GM19395 (cell line): ENCODE measurements around the gene REELD1.
A peak's percentile ranks its signal among the peaks of the same experiment; 100 is the strongest.

Experiments
- ATAC-seq: cut with Tn5 transposase; IDR thresholded peaks from one replicate; pipeline ENCODE4 v1.9.1; 2021; ENCODE audit warnings: mild to moderate bottlenecking, moderate library complexity; ENCODE audit not compliant: unreplicated experiment

REELD1 gene

DNA sequence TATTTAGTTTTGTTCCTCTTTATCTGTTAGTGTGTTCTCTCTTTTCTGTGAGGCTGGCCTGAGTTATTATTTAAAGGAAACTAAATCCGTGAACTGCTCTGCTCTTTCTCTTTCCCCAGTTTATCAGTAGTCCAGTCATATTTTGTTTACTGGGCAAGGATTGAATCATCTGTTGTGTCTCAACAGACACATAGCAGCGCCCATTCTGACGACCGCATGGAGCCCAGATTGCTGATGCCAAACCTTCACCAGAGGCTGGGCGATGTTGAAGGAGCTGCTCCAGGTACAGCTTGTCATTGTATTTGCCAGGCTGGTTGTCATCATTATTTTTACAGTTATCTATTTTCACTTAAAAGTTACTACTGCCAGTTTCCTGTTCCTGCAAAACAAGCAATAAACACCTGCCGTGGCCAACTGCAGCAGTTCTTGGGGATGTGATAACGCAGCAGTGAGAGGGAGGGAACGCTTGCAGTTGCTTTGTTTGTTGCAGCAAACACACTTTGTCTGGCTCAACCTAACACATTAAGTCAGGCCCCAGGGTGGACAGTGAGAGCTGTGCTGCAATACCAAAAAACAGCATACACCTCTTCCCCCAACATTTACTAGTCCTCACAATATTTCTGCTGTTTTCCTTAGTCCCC is 10.1 kb downstream of the REELD1 start:
- no peak for ATAC-seq

DNA sequence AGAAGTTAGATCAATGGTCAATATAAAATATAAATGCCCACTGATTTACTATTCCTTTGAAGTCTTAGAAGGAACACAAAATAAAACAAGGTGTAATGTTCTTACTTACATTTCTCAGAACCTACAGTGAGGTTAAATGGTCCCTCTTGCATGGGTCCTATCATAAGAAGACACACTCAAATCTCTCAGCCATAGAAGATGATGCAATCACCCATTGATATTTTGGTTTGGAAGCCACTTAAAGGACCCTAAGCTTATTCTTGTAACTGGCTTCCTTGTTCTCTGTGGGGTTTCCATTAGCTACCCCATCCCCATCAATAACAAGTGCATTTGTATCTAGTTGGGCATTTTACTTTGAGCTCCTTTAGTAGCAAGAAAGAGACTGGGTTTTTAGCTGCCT is 15.1 kb downstream of the REELD1 start:
- no peak for ATAC-seq

GRCh38 chr4:146232131-146232722 is 17.9 kb downstream of the REELD1 start:
- ATAC-seq = no peak

GRCh38 chr4:146235654-146236177 is 21.4 kb downstream of the REELD1 start:
- no peak for ATAC-seq

- ATAC-seq = no peak
These were observed 21.9 kb downstream of the REELD1 start for GRCh38 chr4:146236216-146236615.

DNA sequence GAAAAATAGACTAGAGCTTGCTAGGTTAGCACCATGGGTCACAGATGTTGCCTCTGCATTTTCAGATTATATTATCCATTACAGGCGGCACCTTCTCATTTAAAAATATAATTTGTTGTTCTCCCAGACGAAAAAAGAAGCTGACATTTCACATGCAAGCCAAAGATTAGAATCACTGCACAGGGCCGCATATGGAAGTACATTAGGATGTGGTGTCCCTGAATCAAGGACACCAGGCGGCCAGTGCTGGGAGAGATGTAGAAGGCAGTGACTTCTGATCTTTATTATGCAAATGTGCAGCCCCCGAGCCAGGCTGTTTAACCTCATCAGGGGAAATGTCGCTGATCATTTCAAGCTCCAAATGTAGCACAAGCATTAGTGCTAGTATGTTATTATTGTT is 22.8 kb downstream of the REELD1 start:
- no peak for ATAC-seq

DNA sequence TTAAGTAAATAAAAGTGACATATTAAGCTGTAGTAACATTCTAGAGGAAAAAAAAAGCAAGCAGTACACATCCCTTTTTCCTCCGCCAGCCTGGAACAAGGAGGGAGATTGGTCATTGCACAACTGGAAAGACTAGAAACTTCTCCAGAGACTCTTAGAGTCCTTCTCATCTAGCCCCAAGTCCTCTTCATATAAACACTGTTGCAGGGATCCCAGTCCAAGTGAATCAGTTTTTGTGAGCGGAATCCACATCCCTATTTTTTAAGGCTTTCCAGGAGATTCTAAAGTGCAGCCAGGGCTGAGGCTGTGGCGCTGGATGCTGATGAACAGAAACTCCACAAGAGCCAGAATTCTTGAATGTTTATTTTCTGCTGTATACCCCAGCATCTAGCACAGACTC is 23.8 kb downstream of the REELD1 start:
- ATAC-seq = no peak

DNA sequence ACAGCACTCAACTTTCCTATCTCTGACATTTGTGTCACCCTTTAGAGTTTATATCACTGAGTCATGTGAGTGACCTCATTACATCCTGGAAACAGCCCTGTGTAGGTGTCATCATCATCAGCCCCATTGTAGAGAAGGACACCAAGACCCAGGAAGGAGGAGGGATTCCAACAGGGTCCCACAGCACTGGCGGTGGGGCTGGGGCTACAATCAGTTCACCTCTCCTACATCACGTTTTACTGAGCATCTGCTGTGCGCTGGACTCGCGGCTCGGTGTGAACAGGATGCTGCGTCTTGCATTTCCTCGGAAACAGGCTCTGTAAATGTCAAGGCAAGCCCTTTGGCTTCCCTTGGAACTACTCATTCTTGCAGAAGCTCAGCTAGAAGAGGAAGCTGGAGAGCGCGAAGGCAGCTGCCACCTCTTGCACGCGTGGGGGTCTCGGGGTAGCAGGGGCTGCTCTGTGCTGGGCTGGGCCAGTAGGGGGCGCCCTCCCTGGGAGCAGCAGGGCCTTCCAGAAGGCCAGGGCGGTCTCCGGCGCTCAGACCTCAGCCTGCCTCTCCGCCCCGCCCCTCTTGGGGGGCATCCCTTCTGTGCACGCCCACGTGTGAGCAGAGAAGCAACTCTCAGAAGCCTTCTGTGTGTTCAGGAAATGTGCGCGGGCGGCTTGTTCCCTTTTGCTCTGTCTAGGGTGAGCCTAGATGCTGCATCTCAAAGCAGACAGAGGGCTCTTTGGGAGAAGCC is 29.0 kb downstream of the REELD1 start:
- ATAC-seq = peak; percentile 77

- ATAC-seq = no peak
These were observed 29.5 kb downstream of the REELD1 start for GRCh38 chr4:146243883-146244277.

GRCh38 chr4:146244496-146244895 is 30.2 kb downstream of the REELD1 start:
- no peak for ATAC-seq

- no peak for ATAC-seq
These were observed 30.9 kb downstream of the REELD1 start for GRCh38 chr4:146245246-146245645.

DNA sequence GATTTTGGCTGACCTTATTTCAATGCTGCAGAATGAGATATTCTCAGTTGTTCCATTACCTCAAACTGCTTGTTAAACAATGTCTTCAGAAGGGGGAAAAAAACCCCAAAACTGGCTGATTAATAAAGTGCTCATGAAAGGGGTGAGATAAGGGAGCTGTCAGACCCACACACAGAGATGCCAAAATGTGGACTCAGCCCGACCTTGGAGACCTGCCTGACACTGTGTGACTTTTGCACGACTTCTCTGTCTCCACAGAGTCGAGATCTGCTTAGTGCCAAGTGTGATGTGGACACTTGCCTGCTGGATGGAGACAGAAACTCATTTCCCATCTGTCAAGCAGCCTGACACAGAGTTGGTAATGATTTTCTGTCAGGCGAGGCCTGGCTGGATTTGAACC is 31.5 kb downstream of the REELD1 start:
- ATAC-seq = no peak

DNA sequence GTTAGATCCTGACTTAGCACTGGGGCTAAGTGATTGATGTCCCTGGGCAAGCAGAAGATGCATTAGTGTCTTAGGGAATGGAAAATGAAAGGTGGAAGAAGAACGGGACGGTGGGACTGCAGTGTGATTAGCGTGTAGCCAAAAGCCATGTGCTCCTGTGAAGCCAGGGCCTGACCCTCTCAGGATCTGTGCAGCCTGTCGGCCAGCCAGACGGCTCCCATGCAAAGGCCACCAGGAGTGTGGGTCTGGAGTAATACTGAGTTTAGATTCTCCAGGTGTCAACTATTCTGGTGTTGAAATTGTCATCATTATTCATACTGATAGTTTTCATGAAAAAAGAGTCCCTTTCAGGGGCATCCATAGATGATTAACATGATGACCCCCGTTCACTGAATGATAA is 32.0 kb downstream of the REELD1 start:
- ATAC-seq = no peak

- ATAC-seq = no peak
These were observed 33.0 kb downstream of the REELD1 start for GRCh38 chr4:146247356-146247755.

DNA sequence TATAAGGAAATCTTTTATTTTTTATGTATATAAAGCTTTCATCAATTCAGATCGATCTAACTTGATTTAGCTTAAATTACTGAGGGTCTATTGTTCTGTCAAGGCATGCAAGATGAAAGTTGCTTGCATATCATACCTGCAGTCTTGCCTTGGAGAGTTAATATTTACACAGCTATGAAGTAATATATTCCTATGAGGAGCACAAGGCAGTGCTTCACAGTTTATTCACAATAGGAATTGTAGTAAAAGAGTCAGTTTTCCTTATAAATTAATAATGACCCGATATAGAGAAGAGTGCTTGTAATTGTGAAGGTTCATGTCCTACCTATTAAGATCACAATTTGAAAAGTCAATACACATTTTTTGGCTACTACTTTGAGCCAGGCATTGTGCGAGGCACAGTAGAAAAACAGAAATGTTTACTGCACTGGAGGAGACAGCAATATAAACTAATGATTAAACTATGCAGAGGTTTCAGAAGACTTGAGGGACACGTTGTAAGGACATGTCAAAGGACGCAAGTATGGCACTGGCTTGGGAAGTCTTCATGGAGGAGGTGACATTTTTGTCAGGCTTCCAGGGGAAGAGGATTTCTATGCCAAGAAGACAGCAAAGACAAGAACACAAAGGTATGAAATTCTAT is 38.8 kb downstream of the REELD1 start:
- no peak for ATAC-seq

DNA sequence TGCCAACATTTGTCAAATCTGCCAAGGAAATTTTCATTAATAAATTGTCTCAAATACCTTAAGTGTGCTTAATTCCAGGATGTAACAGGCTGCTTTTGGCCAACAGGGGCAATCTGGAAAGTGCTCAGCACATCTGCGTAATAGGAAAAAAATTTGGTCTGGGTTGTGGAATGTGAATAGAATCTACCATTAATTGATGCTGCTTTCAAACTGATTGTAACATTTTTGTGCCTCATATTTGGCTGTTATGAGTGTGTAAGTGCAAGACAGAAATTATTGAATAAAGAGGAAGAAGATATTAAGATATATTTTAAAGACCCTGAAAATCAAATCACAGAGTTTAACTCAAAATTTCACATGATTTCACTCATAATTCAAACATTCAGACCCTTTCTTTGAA is 41.1 kb downstream of the REELD1 start:
- no peak for ATAC-seq

DNA sequence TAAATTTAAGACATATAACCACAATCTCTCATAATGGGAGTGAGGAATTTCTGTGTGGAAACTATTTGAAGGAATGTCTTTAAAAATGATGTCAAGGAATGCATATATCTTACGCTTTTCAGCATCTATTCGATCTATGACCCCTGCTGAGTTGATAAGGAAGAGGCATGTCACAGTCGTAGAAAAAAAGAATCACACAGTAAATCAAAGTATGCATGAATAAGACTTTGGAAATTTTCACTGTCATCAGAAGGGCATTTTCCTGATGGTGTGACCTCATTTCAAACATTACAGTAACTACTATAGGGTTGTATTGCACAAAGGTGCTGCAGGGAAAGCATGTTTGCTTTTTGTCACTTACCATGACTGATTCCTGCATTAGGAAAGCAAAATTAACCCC is 41.5 kb downstream of the REELD1 start:
- no peak for ATAC-seq

GRCh38 chr4:146256328-146256727 is 42.0 kb downstream of the REELD1 start:
- ATAC-seq = no peak

GRCh38 chr4:146257511-146257910 is 43.2 kb downstream of the REELD1 start:
- ATAC-seq = no peak

DNA sequence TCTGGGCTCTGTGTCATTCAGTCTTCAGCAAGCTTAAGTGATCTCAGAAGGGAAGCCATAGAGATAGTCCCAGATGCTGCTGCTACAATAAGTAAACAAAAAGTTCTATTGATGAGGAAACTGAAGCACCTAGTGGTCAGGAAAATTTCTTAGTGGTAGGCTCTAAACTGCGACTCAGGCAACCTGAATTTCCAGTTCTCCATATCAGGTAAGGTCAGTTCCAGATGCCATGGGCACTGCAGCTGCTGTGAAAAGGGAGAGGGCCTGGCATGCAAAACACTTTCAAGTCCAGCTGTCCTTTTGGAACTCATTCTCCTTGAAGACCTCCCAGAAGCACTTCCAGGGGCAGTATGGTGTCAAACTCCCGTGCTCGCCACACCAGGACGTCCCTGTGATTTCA is 46.2 kb downstream of the REELD1 start:
- ATAC-seq = no peak

DNA sequence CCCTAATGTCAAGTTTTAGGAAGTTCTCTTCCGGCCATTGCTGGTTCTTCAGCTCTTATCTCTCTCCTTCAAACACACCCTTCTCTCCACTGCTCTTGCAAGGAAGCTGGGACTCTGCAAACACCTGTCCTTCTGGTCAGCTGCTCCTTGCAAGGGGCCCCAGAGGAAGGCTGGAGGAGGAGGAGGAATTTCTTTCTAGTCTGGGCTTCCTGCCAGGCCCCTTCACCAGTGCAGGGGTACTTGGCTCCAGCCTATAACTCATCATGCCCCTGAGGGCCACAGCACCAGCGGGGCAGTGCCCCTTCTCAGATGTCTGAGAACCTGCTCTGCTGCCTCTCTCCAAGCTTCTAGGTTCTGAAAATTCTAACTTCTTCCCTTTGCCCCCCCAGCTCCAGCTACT is 46.7 kb downstream of the REELD1 start:
- ATAC-seq = no peak

DNA sequence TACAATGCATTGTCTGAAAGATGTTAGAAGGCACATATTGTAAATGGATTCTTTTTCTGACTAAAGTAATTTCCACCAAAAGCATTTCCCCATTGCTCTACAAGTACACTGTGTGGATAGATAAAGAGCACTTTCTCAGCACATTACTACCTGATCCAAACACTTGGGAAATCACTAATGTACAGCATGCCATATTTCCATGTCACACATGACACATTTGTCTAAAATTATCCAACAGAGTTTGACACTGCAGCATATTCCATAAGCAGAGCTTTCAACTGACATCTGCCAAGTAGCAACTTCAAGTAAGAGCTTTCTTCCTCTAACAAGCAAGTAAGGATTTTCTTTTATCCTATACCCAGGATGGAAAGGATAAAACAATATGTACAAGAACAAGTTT is 49.5 kb downstream of the REELD1 start:
- no peak for ATAC-seq
